Left kidney (tissue), 2 donors: Measurements from ENCODE around the gene ACR. TPM values are rescaled to one million over a fixed set of nuclear protein-coding genes. Genes with fewer than 3 reads are reported as not detected.
"Not testable (repeated sequence)": the region's sequence is repeated elsewhere in the genome, so short reads cannot be mapped to it uniquely, and the experiment has no call there.

Source experiments
- DNase-seq: peaks from one replicate; pipeline ENCODE4 v3.0.0-alpha.2; 2013
- polyA plus RNA-seq: library from polyadenylated mRNA; unstranded; fragments of 120-200 nt; gene quantifications from one replicate; pipeline ENCODE4 v1.2.1, GENCODE V29; 2013; ENCODE audit not compliant: insufficient read length

The ACR gene
- polyA plus RNA-seq, 1 donor = 0.38 TPM

DNA sequence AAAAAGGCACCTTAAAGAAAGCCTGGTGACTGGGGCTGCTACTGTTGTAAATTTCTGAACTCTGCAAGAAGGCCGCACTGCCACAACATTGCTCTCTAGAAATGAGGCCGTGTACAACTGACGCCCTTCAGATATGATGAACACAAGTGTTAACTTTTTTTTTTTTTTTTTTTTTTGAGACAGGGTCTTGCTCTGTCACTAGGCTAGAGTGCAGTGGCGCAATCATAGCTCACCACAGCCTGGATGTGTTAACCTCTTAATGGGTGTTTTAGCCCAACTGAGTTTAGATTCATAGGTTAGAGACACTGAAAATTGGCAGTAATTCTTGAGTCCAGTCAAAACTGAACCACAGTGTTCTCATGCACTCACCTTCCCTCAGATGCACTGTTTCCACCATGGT lies 42.2 kb downstream of the ACR start:
- not testable (repeated sequence) for DNase-seq

DNA sequence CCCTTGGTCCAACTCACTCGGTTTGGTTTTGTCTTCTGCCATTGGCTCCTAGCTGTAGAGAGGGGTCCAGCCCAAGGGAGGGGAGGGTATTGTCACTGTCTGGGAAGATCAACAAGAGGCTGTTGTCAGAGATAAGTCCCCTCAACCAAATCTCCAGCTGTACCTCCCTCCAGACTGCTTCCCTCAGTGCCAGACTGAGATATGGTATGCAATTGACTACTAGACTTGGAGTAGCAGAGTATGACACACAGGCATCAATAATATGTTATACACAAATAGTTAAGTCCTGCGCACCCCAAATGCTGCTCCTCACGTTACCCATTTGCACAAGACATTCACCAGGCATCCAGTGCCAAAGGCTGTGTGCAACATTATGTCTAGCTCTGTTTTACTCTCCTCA lies 44.2 kb downstream of the ACR start:
- not testable (repeated sequence) for DNase-seq

DNA sequence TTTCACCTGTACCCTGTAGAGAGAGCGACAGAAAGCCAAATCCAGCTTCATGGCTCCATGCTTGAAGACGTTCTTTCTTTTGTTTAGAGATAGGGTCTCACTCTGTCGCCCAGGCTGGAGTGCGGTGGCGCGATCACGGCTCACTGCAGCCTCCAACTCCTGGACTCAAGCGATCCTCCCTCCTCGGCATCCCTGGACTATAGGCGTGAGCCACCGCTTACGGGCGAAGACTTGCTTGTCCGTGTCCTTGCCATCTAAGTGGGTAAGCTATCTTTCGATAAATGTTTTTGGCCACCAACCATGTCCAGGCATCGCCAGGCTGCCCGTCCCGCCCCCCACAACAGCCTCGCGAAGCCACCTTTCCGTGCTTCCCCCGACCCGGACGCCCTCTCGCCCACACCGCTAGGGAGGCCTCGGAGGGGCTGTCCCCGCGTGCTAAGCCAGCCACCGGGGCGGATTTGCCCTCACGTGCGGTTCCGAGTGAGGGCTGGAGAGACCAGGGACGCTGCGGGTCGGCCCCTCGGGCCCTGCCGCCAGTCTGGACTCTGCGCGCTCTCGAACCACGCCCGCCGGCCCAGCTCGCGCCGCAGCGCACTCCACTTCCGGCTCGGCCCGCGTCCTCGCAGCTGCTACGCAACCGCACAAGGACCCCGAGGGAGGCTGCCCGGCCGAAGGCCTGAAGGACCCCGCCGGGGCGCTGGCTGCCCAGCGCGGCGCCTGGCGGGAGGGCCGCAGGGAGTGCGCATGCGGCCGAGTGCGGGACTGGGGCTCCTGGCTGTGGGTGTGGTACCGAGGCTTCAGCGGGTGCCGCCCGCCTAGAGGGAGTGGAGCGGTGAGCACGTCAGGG lies 45.3 kb downstream of the ACR start, which contains the start of gene RABL2B:
TSS of gene RABL2B (minus strand) at position 604 of the 847 bp plus-strand sequence. CDS start 1,342 bp downstream, outside the sequence.
- peak; percentile 75 for DNase-seq

DNA sequence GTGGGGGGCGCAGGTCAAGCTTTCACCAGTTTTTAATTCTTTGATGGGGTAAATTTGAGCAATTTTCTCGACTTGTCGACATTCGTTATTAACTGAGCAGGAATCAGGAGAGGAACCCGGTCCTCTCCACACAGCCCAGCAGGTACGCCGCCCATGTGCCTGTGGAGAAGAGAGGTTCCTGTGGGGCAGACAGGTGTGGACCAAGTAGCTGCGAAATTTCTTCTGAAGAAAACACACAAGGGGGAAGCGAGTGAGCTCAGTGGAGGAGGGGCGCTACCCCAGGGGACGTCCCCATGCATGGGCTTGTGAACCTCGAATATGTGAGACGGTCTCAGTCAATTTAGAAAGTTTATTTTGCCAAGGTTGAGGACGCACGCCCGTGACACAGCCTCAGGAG lies 45.9 kb downstream of the ACR start:
- not testable (repeated sequence) for DNase-seq

DNA sequence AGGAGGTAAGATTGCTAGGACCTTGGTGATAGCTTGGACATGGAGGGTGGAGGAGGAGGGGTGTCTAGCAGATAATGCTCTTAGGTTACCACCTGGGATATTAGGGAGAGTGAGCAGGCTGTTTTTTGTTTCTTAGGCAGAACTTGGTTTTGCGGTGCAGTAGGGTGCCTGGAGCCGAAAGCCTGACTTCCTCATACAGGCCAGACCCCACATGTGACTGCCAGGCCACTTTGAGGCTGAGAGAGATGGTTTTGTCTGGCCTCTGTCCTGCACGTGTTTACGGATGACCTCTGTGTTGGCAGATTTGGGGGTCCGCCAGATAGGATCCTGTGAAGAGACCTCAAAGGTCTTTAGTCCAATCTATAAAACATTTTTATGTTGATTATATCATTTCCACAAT lies 47.3 kb downstream of the ACR start:
- DNase-seq = not testable (repeated sequence)

DNA sequence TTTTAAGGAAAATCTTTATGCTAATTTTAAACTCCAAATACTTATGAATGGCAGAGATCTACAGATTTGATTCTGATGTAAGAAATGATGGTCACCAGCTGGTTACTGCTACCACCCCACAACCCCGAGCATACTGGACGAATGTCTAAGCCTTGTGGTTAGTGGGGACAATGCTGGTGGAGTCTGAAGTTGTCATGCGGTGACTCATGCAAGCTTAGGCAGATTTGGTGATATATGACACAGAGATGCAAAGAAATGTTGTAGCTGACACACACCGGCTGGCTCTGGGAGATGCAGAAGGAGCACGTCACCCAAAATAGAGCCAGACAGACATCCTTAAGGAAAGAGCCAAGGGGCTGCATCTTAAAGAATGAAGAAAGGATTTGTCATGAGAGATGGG lies 48.9 kb downstream of the ACR start:
- DNase-seq = not testable (repeated sequence)

Other genes with a start within 250 kb of the ACR start
- gene LMF2, start 230.5 kb upstream of the ACR start, polyA plus RNA-seq = 36.1 TPM
- gene NCAPH2, start 230.0 kb upstream of the ACR start, polyA plus RNA-seq = 44.1 TPM
- gene SCO2, start 212.6 kb upstream of the ACR start, polyA plus RNA-seq = 1.5 TPM
- gene TYMP, start 208.2 kb upstream of the ACR start, polyA plus RNA-seq = 1.0 TPM
- gene KLHDC7B, start 192.3 kb upstream of the ACR start, polyA plus RNA-seq = 0.10 TPM
- not detected for gene SYCE3, start 175.3 kb upstream of the ACR start, polyA plus RNA-seq
- gene CPT1B, start 159.8 kb upstream of the ACR start, polyA plus RNA-seq = 15.9 TPM
- gene CHKB, start 155.4 kb upstream of the ACR start, polyA plus RNA-seq = 112 TPM
- 0.83 TPM for gene MAPK8IP2, start 137.4 kb upstream of the ACR start, polyA plus RNA-seq
- gene ARSA, start 110.1 kb upstream of the ACR start, polyA plus RNA-seq = 15.2 TPM
- gene SHANK3, start 65.4 kb upstream of the ACR start, polyA plus RNA-seq = 13.6 TPM
- 92.4 TPM for gene RABL2B, start 45.4 kb downstream of the ACR start, polyA plus RNA-seq